ENCODE data around the gene HS2ST1.

GRCh38 chr1:87072904-87073303 lies 158.5 kb downstream of the HS2ST1 start:
- no peak for TF ChIP-seq CTCF (IDR thresholded peaks at IDR 0.05; ENCODE audit: extremely low read depth in 1 of 2, insufficient read depth in 1 of 2, low read depth in 1 of 2, low read length in 2 of 2)
- TF ChIP-seq MYC (IDR thresholded peaks at IDR 0.05; ENCODE audit: low read depth, low read length) = no peak
- TF ChIP-seq POLR2AphosphoS5 (IDR thresholded peaks at IDR 0.05; ENCODE audit: insufficient read depth, low read depth, low read length) = no peak
- no peak for TF ChIP-seq POLR2A (IDR thresholded peaks at IDR 0.05; ENCODE audit: low read depth, low read length)
